B cell (primary cell): ENCODE measurements around the gene FES.

Source experiments
- CTCF ChIP-seq: fragments of 200-600 bp; IDR thresholded peaks from one replicate; pipeline ENCODE4 v1.8.0; 2022; ENCODE audit warnings: antibody characterized with exemption, mild to moderate bottlenecking
- EZH2 ChIP-seq: IDR thresholded peaks from 2 replicates; pipeline ENCODE4 v1.6.1; 2012; ENCODE audit warnings: borderline replicate concordance, low read depth, mild to moderate bottlenecking, moderate library complexity, low read length; ENCODE audit not compliant: insufficient read depth, poor library complexity, severe bottlenecking

DNA sequence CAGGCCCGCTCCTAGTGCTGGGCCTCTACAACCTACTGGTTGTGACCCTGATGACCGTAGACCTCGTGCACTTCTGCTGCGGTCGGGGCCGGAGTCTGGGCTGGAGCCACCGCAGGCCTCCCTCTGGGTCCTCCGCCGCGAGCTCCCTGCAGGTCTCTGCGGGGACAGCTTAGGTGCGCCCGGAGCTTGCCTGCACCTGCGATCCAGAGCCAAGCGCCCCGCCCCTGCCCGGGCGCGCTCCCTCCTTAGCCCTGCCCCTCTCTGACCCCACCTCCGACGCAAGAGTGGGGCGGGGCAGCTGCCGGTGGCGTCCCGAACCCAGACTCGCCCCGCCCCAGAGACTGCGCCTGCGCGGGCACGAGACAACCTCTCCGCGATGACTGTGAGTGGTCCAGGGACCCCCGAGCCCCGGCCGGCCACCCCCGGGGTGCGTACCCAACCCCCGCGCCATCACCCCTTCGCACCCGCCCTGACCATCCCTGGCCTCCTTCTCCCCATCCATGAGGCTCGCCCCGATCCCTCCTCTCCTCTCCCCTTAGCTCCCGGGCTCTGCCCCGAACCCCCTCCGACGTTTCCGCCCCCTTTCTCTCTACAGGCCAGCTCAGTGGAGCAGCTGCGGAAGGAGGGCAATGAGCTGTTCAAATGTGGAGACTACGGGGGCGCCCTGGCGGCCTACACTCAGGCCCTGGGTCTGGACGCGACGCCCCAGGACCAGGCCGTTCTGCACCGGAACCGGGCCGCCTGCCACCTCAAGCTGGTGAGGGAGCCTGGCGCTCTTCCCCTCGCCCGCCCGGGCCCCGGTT is 50.8 kb downstream of the FES start, which contains the start of gene UNC45A:
- TF ChIP-seq CTCF, result no peak
- no peak for TF ChIP-seq EZH2
